GM19043 (cell line): ENCODE measurements around the gene UGT1A5.
"Not testable (repeated sequence)": the region's sequence is repeated elsewhere in the genome, so short reads cannot be mapped to it uniquely, and the experiment has no call there.

Experiments used
- ATAC-seq: cut with Tn5 transposase; IDR thresholded peaks from one replicate; pipeline ENCODE4 v1.9.1; 2021; ENCODE audit warnings: low read depth; ENCODE audit not compliant: unreplicated experiment

UGT1A5 gene

GRCh38 chr2:233692648-233693047 is 20.1 kb upstream of the UGT1A5 start, which contains the start of gene UGT1A6:
TSS of gene UGT1A6 (plus strand) at chr2:233692890. CDS start at chr2:233693005, 115 bp downstream.
- ATAC-seq: no peak

- ATAC-seq: no peak
These were observed 18.7 kb upstream of the UGT1A5 start for GRCh38 chr2:233693963-233694362.

- no peak for ATAC-seq
These were observed 14.0 kb upstream of the UGT1A5 start for GRCh38 chr2:233698740-233699139.

- no peak for ATAC-seq
These were observed 13.2 kb upstream of the UGT1A5 start for GRCh38 chr2:233699424-233700027.

- ATAC-seq: no peak
These were observed 12.6 kb upstream of the UGT1A5 start for GRCh38 chr2:233700028-233700635.

- not testable (repeated sequence) for ATAC-seq
These were observed 11.9 kb upstream of the UGT1A5 start for GRCh38 chr2:233700842-233701241.

GRCh38 chr2:233702238-233702637 is 10.5 kb upstream of the UGT1A5 start:
- ATAC-seq: no peak

GRCh38 chr2:233705911-233706506 is 6.7 kb upstream of the UGT1A5 start:
- ATAC-seq: no peak

- ATAC-seq: no peak
These were observed 6.0 kb upstream of the UGT1A5 start for GRCh38 chr2:233706720-233707119.

GRCh38 chr2:233707940-233708644 is 4.6 kb upstream of the UGT1A5 start:
- ATAC-seq: no peak

- no peak for ATAC-seq
These were observed 3.8 kb upstream of the UGT1A5 start for GRCh38 chr2:233708942-233709341.

- ATAC-seq: no peak
These were observed 1.2 kb upstream of the UGT1A5 start for GRCh38 chr2:233711312-233712008.

GRCh38 chr2:233713262-233713615 is 532 bp downstream of the UGT1A5 start:
- no peak for ATAC-seq

- ATAC-seq: no peak
These were observed 1.4 kb downstream of the UGT1A5 start for GRCh38 chr2:233714121-233714520.

GRCh38 chr2:233718552-233718951 is 5.8 kb downstream of the UGT1A5 start, which contains the start of gene UGT1A4:
TSS of gene UGT1A4 (plus strand) at chr2:233718736. CDS start at chr2:233718821, 85 bp downstream.
- no peak for ATAC-seq

GRCh38 chr2:233728723-233729301 is 16.1 kb downstream of the UGT1A5 start, which contains the start of gene UGT1A3:
TSS of gene UGT1A3 (plus strand) at chr2:233729042. CDS start at chr2:233729127, 85 bp downstream.
- no peak for ATAC-seq

- not testable (repeated sequence) for ATAC-seq
These were observed 24.4 kb downstream of the UGT1A5 start for GRCh38 chr2:233736868-233737653.

GRCh38 chr2:233740870-233741269 is 28.2 kb downstream of the UGT1A5 start:
- ATAC-seq: no peak

- no peak for ATAC-seq
These were observed 31.0 kb downstream of the UGT1A5 start for GRCh38 chr2:233743464-233744259.
